ENCODE measurements around the gene KRI1. TPM values are rescaled to one million over a fixed set of nuclear protein-coding genes. Genes with fewer than 3 reads are reported as not detected.

Gene KRI1
- total and polyA plus RNA-seq, 2 of the 8 experiments (the other 6 are each of a cell fraction or from before 2014, with no cell fraction given) = 14.2 to 45.2 TPM

GRCh38 chr19:10508707-10509106 is 57.1 kb downstream of the KRI1 start:
- no peak overlapping the region for H3K18ac ChIP-seq (ENCODE audit: extremely low read depth, low read length)
- H2AK5ac ChIP-seq (ENCODE audit: low read depth, low read length) = no peak overlapping the region
- H2BK12ac ChIP-seq (ENCODE audit: low read depth, low read length) = no peak overlapping the region
- H3K27me3 ChIP-seq (replicated peaks in 1 of 4; ENCODE audit: control insufficient read depth in 3 of 4, extremely low read depth in 1 of 4, insufficient read depth in 3 of 4, low read length in 3 of 4) = peaks cover 8 to 14% (median 12%) of the 10 kb centered on the region in 4 experiments; a peak in 6 of 7 replicates
- POLR2A ChIA-PET (ENCODE audit: partially characterized antibody) = interaction anchor here (1.7 kb wide), 1 partner anchor 9 kb away, joined by 4 read pairs; no protein-coding TSS in a partner anchor
- no peak overlapping the region for H3K23ac ChIP-seq (ENCODE audit: insufficient read length)
- H3K56ac ChIP-seq (replicated peaks; ENCODE audit: insufficient read length, low read depth, low read length) = no peak overlapping the region
- no peak overlapping the region for H3K4me3 ChIP-seq (ENCODE audit: extremely low read depth in 1 of 4, insufficient read depth in 2 of 4, low read depth in 3 of 4, low read length in 4 of 4)
- H2BK5ac ChIP-seq (ENCODE audit: low read depth, low read length) = no peak overlapping the region
- FAIRE-seq (no peak), DNase-seq (ENCODE audit: low read depth in 1 of 2, low spot score in 2 of 2) (no peak)
- no peak overlapping the region for H4K5ac ChIP-seq (ENCODE audit: insufficient read length, low read depth, low read length)
- no peak overlapping the region for H2BK15ac ChIP-seq (ENCODE audit: low read length)
- no peak overlapping the region for H3K14ac ChIP-seq (ENCODE audit: insufficient read length)
- H3K79me1 ChIP-seq (ENCODE audit: low read depth, low read length) = no peaks in the 10 kb centered on the region
- CTCF ChIA-PET (ENCODE audit: partially characterized antibody) = interaction anchor here (0.6 to 6.5 kb wide), 20 partner anchors 9 to 159 kb away, joined by 3 to 55 read pairs (median 4); partner anchors contain the start of gene S1PR5
- no peaks in the 10 kb centered on the region for H3K36me3 ChIP-seq (ENCODE audit: control insufficient read depth in 2 of 4, insufficient read depth in 4 of 4, low read length in 3 of 4)
- H3K79me2 ChIP-seq (ENCODE audit: control insufficient read depth in 1 of 2, insufficient read depth in 2 of 2, low read length in 2 of 2) = no peaks in the 10 kb centered on the region
- peaks cover 0 to 5% (median 4%) of the 10 kb centered on the region in 4 experiments; a peak in 6 of 7 replicates for H3K4me1 ChIP-seq (replicated peaks in 1 of 4; ENCODE audit: control insufficient read depth in 3 of 4, insufficient read depth in 4 of 4, low read length in 3 of 4)
- peaks cover 1 to 2% of the 10 kb centered on the region in 2 experiments for H4K20me1 ChIP-seq (replicated peaks in 1 of 2; ENCODE audit: control insufficient read depth in 1 of 2, insufficient read depth in 2 of 2, low read length in 2 of 2)
- H3K9me3 ChIP-seq (ENCODE audit: insufficient read depth in 2 of 2, low read depth in 1 of 2, low read length in 1 of 2) = no peaks in the 10 kb centered on the region
- WGBS, 2 experiments (ENCODE audit: extremely low coverage in 1 of 2, insufficient coverage in 1 of 2, insufficient read length in 1 of 2, insufficient replicate concordance in 2 of 2, low coverage in 1 of 2, low lambda C conversion rate in 2 of 2, missing lambda C conversion rate in 1 of 2) = 96% methylated on average over 3 of the region's 3 CpGs; no CpG with 5 or more reads in 1 of the 2 experiments
- no peak overlapping the region for H3K4me2 ChIP-seq (ENCODE audit: insufficient read depth in 1 of 2, low read depth in 2 of 2, low read length in 2 of 2)
- peaks cover under 1% of the 10 kb centered on the region; the same call in 1 of the 2 replicates for H3K23me2 ChIP-seq (ENCODE audit: low read depth, low read length)
- H4K91ac ChIP-seq (replicated peaks; ENCODE audit: insufficient read length, low read length) = no peak overlapping the region
- H3K27ac ChIP-seq (ENCODE audit: low read depth, low read length) = no peak overlapping the region
- no peak overlapping the region for H2AFZ ChIP-seq (ENCODE audit: low read length)
- H3K9ac ChIP-seq (replicated peaks in 1 of 4; ENCODE audit: extremely low read depth in 1 of 4, low read depth in 3 of 4, low read length in 3 of 4) = no peak overlapping the region
- H4K8ac ChIP-seq (ENCODE audit: extremely low read depth, insufficient read depth, low read length) = no peak overlapping the region
- H3K4ac ChIP-seq (replicated peaks; ENCODE audit: insufficient read length, low read depth, low read length) = no peak overlapping the region
- H2BK120ac ChIP-seq (replicated peaks; ENCODE audit: low read depth, low read length) = no peak overlapping the region
- no peak overlapping the region for H2BK20ac ChIP-seq (ENCODE audit: low read length)
- TF ChIP-seq GABPA (IDR thresholded peaks at IDR 0.05; ENCODE audit: borderline replicate concordance, insufficient read depth, low read length) (no peak), CTCF (IDR thresholded peaks at IDR 0.05; ENCODE audit: control extremely low read depth in 1 of 3, insufficient read depth in 1 of 3, low read depth in 1 of 3, low read length in 3 of 3) (no peak), RBBP5 (IDR thresholded peaks at IDR 0.05; ENCODE audit: borderline replicate concordance, low read depth, low read length) (no peak), RFX5 (IDR thresholded peaks at IDR 0.05; ENCODE audit: borderline replicate concordance, low read depth, low read length) (no peak), KDM4A (IDR thresholded peaks at IDR 0.05; ENCODE audit: low read depth, low read length, severe bottlenecking) (no peak), E2F6 (IDR thresholded peaks at IDR 0.05) (no peak), NANOG (IDR thresholded peaks at IDR 0.05; ENCODE audit: insufficient read depth, low read depth, low read length, poor library complexity, severe bottlenecking) (no peak), EZH2 (IDR thresholded peaks at IDR 0.05; ENCODE audit: low read depth, low read length, severe bottlenecking) (no peak), CTBP2 (IDR thresholded peaks at IDR 0.05; ENCODE audit: borderline replicate concordance, insufficient read depth, insufficient read length, low read length) (no peak)
